LoVo (cell line): Measurements from ENCODE around the gene IQGAP3.
"Not testable (repeated sequence)": the region's sequence is repeated elsewhere in the genome, so short reads cannot be mapped to it uniquely, and the experiment has no call there.

Experiments used
- DNase-seq: peaks from one replicate; pipeline ENCODE4 v3.0.0-alpha.2; 2016; ENCODE audit warnings: low spot score

IQGAP3 gene

DNA sequence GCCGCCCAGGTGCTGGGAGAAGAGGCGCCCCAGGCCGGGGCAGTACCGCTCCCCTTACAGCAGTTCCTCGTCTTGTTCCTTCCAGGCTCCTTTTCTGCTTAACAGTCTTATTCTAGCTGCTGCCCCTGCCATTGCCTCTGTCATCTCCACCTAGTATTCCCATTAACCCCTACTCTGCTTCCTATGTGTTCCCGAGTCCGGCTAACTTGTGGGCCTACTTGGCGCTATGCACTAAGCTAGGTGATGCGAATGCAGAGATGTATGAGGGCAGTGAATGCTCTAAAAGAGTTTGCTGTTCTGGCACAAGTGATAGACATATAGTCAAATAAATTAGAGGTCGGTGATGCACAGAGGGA, 276 bp upstream of the IQGAP3 start:
- DNase-seq = no peak

DNA sequence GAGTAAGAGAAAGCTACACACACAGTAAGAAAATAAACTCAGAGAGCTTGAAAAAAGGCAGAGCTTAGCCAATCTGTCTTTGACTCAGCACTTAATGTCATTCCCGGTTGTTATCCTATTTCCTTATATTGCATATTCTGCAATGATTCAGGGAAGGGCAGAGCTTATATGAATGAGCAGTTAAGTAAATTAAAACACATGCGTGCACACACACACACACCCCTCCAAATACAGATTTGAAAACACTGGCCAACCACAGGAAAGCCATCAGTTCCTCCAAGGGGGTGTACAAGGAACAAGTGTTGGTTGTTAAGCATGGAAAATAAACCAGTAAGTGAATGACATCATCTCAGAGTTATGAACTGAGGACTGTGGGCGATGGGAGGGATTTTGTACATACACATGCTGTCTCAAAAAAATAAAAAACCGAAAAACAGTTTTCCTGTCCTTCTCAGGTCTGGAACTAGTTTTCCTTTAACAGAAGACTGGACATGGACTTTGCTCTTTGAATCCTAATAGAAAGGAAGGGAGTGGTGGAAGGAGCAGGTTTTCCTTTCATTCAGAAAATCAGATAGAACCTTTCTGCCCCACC, 1.0 kb downstream of the IQGAP3 start:
- peak; percentile 58 for DNase-seq

DNA sequence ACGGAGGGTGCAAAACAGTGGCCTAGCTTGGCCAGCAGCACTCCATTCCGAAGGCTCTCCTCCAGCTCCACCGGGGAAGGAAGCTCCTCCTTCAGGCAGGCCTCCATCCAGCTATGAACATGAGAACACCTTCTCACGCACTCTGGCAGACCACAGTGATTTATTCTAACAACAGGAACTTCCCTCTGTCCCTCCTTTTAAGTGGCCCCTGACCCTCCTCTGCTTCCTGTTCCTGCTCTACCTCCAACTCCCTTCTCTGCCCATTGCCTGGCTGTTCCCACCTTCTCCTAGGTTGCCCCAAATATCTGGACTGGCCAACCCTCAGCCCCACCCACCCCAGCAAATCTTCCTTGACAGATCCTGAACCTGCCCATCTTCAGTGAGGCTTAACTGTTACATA, 5.9 kb downstream of the IQGAP3 start:
- DNase-seq = no peak

DNA sequence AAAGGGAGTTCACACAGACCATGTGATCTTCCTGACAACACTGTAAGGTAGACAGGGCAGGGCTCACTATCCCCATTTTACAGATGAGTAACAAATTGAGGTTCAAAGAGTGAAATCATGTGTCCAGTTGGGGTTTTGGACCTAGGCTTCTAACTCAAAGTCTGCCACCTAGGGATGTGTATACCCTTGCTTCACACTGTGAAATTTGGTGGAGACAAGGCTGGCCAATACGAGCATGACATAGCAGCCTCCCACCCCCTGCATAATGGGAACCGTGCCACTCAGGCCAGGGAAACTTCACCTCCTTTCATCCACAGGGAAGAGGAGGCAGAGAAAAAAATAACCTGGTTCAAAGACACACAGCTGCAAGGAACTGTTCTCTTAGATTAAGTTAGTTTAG, 6.8 kb downstream of the IQGAP3 start:
- DNase-seq = no peak

DNA sequence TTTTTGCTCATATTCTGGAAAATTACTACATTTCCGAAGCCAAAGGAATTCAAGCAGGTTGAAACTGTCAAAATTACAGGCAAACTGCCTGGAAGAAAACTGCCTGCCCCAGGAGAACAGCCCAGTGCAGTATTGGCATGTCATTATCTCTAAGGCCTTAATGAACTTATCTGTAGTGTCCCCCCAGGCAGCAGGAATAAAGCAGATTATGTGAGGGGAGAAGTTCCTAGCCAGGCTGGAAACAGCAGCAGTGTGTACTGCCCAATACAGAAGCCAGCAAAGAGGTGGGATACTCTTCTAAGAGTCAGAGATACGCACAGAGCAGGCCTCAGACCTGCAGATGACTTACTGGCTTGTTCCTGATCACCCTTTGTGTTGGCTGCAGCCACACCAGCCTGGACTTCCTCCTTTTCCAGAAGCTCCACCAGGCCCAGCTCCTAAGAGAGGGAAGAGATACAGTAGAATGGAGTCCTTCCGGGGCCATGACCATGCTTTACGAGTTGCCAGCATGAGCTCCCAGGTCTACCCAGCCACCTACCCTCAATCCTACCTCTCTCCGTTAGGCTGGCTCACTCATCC, 11.7 kb downstream of the IQGAP3 start:
- DNase-seq = no peak

DNA sequence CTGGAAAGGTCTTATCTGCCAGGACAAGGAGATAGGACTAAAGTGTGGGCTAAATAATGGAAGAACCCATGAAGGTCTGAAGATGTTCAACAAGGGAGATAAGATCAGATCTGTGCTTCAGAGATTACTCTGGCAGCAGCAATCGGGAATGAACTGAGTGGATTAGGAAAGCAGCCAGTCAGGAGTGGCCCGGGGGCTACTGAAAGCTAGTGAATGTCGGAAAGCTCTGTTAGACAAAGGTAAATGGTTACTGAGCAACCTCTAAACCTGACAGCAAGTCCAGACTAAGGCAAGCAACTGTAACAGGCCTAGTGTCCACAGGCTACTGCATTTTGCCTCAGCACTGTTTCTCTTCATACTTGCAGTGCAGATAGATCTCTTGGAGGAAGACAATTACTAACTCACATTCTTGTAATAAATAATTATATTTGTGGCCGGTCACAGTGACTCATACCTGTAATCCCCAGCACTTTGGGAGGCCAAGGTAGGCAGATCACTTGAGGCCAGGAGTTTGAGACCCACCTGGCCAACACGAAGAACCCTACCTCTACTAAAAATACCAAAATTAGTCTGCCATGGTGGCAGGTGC, 12.5 kb downstream of the IQGAP3 start:
- DNase-seq = no peak

DNA sequence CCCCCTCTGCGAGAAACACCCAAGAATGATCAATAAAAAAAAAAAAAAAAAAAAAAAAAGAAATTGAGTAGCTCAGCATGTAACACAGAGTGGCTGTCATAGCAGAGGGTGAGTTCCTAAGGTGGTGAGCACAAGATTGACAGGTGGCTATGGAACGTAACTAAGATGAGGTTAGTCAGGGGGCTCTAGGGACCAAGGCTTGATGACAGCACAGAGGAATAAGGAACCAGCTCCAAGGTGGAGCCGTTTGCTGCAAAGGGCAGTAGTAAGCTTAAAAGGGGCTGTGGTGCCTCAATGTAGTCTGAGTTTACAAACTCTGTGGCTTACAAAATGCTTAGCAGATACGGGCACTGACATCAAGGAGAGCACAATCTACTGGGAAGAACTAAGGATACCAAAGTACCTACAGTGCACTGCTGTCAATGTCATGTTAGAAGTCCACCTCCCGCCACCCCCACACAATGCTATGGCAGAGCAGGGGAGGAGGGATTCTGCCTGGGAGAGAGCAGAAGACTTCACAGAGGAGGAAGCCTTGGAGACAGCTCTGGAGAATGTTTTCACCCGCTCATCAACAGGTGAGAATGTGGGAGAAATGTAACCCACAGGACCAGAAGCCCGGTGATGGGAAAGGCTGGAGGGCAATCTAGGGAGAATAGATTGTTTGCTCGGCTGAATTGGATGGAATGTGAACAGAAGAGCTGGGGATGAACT, 13.1 kb downstream of the IQGAP3 start:
- no peak for DNase-seq

DNA sequence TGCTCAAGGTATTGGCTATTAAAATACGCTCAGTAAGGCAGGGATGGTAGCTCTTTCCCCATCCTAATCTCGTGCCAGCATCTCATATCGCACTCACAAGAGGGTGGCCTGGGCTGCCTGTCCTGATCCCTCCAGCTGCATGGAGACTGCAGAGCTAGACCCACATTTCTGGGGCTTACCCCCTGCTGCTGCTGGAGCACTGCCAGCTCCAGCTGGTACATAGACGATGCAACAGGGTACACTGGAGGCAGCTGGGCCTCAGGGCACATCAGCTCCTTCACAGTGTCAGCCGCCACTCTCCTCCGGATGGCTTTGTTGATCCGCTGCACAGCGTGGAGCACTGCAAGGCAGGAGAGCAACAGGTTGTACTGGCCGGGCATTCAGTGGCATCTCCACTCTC, 16.0 kb downstream of the IQGAP3 start:
- no peak for DNase-seq

DNA sequence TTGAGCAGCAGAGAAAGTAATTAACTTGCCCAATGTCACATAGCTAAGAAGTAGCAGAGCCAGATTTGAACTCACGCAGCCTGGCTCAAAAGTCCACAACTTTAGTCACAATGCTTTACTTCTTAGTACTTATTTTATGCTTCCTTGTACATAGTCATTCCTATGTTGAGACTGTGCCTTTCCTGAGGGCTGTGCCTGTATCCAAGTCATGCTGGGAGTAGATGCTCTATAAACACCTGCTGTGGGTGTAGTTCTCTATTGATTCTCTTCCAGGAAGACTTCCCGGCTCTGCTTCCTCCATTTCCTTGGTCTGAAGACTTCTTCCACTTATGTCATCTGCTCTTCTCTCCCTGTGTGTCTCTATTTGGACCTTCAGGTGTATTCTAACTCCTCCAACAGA, 16.6 kb downstream of the IQGAP3 start:
- DNase-seq = no peak

DNA sequence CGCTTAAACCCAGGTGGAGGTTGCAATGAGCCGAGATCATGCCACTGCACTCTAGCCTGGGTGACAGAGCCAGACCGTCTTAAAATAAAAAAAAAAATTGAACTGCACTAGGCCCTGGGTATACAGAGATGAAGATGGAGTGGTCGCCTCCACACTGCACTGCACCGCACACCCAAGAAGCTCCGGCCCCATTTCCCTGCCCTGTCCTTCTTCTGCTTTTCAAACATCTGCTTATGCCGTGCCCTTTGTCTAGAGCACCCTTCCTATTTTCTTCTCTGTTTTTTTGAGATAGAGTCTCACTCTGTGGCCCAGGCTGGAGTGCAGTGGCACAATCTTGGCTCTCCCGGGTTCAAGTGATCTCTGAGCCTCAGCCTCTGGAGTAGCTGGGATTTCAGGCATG, 17.4 kb downstream of the IQGAP3 start:
- no peak for DNase-seq

DNA sequence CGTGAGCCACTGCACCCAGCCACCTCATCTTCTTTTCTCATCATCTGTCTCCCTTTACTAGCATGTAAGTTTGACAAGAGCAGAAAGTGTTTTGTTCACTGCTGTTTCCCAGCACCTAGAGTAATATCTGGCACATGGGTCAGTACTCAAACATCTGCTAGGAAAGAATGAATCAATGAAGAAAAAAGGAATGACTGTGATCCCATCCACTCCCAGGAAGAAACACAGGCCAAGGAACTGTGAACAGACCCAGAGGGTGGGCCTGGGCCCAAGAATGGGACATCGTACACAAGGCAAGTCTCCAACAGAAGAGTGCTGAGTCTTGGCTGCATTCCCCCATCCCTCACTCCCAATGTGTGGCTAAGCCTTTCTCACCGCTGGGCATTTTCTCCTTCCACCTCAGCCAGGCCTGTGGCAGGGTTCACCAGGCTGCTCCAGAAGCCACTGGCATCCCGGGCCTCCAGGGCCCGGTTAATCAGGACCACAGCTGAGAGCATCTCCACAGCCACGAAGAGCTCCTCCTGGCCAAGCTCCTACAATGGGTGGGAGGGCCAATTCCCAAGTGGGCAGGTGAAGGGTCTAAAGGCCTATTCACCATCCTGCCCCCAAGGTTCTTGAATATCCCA, 18.4 kb downstream of the IQGAP3 start:
- no peak for DNase-seq

DNA sequence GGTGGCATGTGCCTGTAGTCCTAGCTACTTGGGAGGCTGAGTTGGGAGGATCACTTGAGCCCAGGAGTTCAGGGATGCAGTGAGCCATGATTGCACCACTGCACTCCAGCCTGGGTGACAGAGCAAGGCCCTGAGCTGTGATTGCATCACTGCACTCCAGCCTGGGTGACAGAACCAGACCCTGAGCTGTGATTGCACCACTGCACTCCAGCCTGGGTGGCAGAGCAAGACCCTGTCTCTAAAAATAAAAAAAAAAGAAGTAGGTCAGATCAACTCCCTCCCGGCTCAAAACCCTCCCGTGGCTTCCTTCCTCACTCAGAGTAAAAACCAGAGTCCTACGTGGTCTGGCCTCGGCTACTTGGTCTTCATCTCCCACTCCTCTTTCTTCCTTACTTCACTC, 19.4 kb downstream of the IQGAP3 start:
- not testable (repeated sequence) for DNase-seq

DNA sequence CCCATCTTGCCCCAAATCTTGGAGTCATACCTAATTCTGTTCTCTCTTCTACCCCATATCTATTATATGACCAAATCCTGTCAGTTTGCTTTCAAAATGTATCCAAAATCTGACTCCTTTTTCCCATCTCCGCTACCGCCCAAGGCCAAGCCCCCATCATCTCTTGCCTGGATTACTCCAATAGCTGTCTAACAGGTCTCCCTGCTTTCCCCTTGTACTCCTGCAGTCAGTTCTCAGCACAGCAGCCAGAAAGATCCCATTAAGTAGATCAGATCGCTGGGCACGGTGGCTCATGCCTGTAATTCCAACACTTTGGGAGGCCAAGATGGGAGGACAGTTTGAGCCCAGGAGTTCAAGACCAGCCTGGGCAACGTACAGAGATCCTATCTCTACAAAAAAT, 19.8 kb downstream of the IQGAP3 start:
- no peak for DNase-seq

DNA sequence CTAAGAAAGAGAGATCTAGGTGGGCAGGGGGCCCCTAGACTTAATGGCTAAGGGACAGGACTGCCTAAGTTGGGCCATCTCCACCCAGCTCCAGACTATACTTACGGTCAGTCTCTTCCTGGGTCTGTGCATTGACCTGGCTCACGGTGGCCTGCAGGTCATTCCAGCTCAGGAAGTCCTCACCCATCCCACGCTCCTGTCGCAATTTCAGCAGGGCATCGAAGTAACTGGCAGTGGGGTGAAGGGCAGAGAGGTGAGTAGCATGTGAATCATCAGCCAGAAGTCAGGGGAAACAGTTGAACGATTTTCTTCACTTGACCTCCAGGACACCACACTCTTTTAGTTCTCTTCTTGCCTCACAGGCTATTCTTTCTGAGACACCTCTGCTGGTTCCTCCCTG, 20.5 kb downstream of the IQGAP3 start:
- DNase-seq = no peak

DNA sequence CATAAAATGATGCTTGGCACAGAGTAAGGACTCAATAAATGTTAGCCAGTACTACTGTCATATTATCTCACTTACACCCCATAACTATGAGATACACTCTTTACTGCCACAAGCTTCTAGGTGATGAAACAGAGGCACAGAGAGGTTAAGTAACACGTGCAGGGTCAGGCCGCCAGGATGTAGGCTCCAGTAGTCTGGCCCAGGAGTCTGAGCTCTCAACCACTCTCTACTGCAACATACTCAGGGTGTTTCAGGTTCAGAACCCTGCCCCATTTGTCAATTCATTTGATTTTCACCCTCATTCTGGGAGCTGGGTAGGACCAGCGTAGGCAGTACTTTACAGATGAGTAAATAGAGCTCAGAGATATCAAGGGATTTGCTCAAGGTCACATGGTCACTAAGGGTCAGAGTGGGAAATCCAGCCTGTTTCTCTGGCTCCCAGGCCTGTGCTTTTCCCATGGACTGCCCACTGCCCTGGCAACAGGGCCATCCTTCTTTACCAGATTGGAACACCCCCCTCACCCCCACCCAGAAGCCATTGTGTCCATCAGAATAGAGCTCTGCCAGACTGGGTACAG, 21.2 kb downstream of the IQGAP3 start:
- no peak for DNase-seq

DNA sequence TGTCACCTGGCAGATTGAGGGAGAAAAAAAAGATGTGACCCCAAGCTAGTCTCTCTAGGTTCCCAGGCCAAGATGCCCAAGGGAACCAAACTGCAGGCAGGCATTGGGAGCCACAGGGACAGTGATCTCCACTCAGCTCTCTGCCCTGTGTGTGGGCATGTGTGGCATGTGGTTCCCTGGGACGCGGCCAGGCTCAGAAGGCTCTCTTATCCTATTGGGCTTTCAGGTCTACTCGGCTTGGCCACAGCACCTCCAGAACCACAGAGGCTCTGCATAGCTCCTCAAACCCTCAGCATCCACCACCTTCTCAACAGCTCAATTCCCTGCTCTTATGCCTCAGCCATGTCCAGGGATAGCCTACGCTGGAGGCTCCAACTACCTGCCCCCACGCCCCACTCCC, 22.0 kb downstream of the IQGAP3 start:
- no peak for DNase-seq

DNA sequence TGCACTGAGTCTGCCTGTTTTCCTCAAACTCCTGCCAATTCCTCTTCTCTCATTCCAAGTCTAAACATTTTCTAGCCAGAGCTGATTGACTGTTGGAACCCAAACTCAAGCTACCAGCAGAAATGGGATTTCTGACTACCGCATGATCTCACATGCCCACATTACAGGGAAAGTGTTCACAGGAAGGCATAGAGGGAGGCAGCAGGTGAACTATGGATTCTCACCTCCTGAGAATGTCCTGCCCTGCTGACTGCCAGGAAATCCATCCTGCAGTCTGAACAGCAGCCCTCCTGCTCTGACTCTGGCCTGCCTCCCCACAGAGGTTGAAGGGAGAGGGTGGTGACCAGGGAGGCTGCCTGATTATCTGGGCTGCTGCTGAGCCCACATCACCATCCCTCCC, 22.5 kb downstream of the IQGAP3 start:
- DNase-seq = no peak

DNA sequence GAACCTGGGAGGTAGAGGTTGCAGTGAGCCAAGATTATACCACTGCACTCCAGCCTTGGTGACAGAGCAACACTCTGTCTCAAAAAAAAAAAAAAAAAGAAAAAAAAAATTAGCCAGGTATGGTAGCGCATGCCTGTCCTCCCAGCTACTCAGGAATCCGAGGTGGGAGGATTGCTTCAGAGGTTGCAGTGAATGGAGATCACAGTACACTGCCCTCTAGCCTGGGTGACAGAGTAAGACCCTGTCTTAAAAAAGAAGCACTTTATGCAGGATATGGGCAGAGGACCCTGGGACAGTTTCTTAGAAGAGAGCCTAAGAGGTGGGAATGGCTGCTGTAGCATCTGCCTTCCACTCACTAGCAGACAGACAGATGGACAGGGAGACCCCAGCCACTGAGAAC, 23.0 kb downstream of the IQGAP3 start:
- no peak for DNase-seq

DNA sequence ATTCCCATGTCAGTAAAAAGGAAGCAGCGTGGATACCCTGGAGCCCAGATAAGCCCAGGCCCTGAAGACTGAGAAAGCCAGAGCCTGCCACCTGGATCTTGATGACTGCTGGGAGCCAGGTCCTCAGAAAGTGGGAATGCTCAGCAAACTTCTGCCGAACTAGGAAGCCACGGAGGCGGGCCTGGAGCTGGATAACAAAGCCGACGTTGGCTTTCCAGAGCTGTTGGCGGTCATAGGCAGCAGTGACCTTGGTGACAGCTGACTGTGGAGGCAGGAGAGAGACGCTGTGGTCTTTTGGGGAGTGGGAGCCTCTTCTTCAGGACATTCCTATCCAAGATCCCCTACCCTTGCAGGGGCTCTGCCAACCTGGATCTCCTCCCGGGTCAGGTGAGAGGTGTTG, 24.4 kb downstream of the IQGAP3 start:
- DNase-seq = no peak

DNA sequence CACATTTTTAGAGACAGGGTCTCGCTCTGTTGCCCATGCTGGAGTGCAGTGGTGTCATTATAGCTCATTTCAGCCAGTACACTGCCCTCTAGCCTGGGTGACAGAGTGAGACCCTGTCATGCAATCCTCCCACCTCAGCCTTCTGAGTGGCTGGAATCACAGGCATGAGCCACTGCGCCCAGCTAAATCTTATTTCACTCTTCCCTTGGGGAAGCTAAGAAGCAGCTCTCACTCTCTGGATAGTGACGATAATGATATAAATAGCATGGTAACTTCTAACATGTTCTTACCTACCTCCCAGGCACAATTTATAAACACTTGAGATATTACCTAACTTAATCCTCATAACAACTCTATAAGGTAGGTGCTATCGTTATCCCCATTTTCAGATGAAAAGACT, 24.9 kb downstream of the IQGAP3 start:
- DNase-seq = no peak

DNA sequence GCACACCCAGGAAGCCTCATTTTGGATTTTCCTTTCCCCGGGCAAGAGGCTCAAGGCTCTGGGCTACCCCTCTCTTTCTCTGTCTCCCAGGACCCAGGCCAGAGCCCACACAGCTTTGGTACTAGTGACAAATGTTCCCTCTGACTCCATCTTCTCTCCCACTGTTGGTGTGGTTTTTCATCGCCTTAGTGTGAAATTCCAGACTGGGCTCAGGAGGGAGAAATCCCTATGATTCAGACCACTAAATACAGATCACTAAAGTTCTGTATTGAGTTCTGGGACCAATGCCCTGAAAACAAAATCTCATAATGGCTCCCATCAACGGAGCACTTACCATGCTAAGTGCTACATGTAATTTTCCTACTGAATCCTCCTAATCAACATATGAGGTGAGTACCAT, 26.1 kb downstream of the IQGAP3 start:
- DNase-seq = no peak

DNA sequence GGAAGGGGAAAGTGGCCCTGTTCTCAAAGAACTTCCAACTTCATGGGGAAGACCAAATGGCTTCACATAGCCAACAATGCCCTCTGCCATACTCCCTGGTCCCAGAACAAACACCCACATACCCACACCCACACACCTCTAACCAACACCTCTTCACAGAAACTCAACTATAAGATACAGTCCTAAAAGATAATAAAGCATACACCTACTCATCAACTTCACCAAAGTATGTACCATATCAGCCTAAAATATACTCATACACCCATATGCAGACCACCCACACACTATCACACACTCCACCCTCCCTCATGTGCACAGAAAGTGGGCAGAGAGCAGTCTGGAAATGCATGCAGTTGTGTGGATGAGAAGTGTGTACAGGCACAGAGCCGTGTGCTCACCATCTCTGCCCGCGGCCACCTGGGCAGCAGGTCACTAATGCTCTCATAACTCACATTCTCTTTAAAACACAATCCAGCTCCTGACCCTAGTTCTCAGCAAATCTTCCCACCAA, 27.7 kb downstream of the IQGAP3 start:
- DNase-seq = no peak

DNA sequence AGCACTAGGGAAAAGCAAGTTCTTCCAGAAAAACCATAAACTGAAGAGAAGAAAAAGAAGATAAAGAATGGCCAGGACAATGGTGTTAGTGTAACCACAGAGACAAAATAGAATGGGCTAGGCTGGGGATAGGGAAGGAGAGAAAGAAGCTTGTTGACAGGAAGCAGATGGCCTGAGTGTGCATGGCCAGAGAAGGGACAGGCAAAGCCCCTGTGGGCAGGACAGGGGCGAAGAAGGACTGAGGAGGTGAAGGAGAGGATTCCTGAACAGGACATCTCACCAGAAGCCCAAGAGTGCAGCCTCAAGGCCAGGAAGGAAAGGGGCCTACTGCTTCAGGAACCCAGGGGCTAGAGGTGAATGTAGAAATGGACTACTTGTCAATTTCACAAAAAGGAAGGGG, 29.3 kb downstream of the IQGAP3 start:
- no peak for DNase-seq
